C4-2B (cell line): ENCODE results near the gene MUC6.
"Not testable (repeated sequence)": the region's sequence is repeated elsewhere in the genome, so short reads cannot be mapped to it uniquely, and the experiment has no call there.

Experiments used
- H3K27ac ChIP-seq: fragments of 450-650 bp; 2 replicates; pipeline ENCODE4 v1.5.1; 2017
- CTCF ChIP-seq: fragments of 450-650 bp; conservative IDR thresholded peaks from 2 replicates; pipeline ENCODE4 v1.5.1; 2017; ENCODE audit warnings: mild to moderate bottlenecking
- ZFX ChIP-seq: fragments of 450-650 bp; IDR thresholded peaks from 2 replicates; pipeline ENCODE4 v1.6.1; 2017

The MUC6 gene

GRCh38 chr11:1020211-1020905 lies 16.2 kb downstream of the MUC6 start:
- TF ChIP-seq CTCF (no peak), ZFX (no peak)
- H3K27ac ChIP-seq, result no peak overlapping the region

- TF ChIP-seq ZFX (no peak), CTCF (no peak)
- H3K27ac ChIP-seq, result no peak overlapping the region
Measured at GRCh38 chr11:1019321-1019910, 17.1 kb downstream of the MUC6 start.

- no peak for TF ChIP-seq ZFX
- TF ChIP-seq CTCF, result no peak
- no peak overlapping the region for H3K27ac ChIP-seq
Measured at GRCh38 chr11:1018091-1018490, 18.4 kb downstream of the MUC6 start.

GRCh38 chr11:1017269-1018005 lies 19.1 kb downstream of the MUC6 start:
- TF ChIP-seq CTCF (no peak), ZFX (no peak)
- H3K27ac ChIP-seq, result no peak overlapping the region

GRCh38 chr11:1016610-1017126 lies 19.9 kb downstream of the MUC6 start:
- H3K27ac ChIP-seq, result not testable (repeated sequence)

- H3K27ac ChIP-seq, result no peak overlapping the region
Measured at GRCh38 chr11:1015826-1016545, 20.5 kb downstream of the MUC6 start.

More at GRCh38 chr11:1015826-1016545, 20.5 kb downstream of the MUC6 start:
- no peak for TF ChIP-seq CTCF
- TF ChIP-seq ZFX, result no peak
